Epithelial cell of proximal tubule (primary cell): ENCODE data around the gene ADGRG1. TPM values are rescaled to one million over a fixed set of nuclear protein-coding genes. Genes with fewer than 3 reads are reported as not detected.

Source experiments
- DNase-seq: peaks from one replicate; pipeline ENCODE4 v3.0.0-alpha.2; 2011; ENCODE audit warnings: low read depth
- H3K4me3 ChIP-seq: 2 replicates; pipeline ENCODE4 v1.5.1; 2011; ENCODE audit warnings: low read depth, mild to moderate bottlenecking, low read length
- total RNA-seq: library from RNA; depleted of rRNA; stranded (reverse); fragments of >200 nt; gene quantifications from 2 replicates; pipeline ENCODE4 v1.2.3, GENCODE V29; 2015
- TF ChIP-seq, protein P1 (sequence below): conservative IDR thresholded peaks from 2 replicates; pipeline ENCODE4 v1.5.1; 2012; ENCODE audit warnings: low read depth, mild to moderate bottlenecking, low read length

Gene ADGRG1
- total RNA-seq, 1 donor from 2014 or later, result 101 TPM

DNA sequence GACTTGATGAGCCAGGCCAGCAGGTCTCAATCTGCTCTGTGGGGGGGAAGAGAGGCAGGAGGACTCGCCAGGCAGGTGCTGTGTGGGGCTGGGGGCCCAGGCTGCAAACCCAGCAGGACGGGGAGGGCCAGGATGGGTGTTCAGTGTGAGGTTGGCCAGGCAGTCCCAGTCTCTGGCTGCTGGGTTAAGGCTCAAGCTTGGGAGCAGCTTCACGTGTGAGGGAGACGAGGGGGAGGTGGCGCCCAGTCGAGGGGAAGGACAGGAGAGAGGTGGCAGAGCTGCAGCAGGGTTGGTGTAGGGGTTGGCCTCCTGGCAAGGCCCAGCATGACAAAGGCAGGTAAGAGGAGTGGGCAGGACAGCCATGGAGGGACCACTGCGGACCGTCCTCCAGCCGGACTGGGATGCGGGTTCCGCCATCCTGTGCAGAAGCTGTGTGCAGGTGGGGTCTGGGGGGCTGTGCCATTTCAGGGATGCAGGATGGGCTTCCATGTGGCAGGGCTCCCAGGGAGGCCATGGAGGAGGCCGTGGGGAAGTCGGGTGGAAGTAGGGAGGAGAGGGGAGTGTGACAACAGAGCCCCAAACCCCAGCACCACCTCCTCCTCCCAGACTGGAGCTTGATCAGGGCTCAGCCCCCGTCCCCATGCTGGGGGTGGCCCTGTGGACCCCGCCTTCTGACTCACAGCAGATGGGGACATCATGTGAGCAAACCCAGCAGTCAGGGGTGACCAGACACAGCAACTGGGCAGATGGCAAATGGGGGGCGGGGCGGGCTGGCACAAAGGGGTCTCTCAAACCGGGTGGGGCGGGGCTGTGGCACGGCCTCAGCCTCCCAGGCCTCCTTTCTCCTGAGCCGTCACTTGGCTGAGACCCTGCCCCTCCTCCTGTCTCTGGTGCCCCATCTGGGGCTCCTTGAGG, 2.8 kb downstream of the ADGRG1 start:
- no peak for DNase-seq
- peak overlapping the region; percentile 84 for H3K4me3 ChIP-seq
- TF ChIP-seq, protein P1, sequence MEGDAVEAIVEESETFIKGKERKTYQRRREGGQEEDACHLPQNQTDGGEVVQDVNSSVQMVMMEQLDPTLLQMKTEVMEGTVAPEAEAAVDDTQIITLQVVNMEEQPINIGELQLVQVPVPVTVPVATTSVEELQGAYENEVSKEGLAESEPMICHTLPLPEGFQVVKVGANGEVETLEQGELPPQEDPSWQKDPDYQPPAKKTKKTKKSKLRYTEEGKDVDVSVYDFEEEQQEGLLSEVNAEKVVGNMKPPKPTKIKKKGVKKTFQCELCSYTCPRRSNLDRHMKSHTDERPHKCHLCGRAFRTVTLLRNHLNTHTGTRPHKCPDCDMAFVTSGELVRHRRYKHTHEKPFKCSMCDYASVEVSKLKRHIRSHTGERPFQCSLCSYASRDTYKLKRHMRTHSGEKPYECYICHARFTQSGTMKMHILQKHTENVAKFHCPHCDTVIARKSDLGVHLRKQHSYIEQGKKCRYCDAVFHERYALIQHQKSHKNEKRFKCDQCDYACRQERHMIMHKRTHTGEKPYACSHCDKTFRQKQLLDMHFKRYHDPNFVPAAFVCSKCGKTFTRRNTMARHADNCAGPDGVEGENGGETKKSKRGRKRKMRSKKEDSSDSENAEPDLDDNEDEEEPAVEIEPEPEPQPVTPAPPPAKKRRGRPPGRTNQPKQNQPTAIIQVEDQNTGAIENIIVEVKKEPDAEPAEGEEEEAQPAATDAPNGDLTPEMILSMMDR, result no peak

DNA sequence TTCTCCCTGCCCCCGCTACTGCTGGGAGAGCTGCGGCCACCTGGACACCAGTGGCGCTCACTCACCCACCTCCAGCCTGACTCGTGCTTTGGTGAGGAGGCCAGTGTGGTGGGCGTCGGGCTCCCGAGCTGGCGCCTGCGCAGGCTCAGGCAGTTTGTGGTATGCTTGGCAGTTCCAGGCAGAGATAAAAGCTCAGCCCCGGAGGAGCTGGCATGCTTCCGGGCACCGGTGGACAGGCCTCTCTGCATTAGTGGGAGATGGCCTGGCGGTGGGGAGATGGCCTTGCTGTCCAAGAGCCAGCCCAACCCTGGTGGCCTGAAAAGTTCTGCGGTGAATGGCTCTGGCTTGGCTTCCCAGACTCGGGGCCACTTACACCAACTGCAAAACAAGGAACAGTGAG, 4.1 kb downstream of the ADGRG1 start:
- no peak for DNase-seq
- TF ChIP-seq, protein P1, result no peak
- no peak overlapping the region for H3K4me3 ChIP-seq

DNA sequence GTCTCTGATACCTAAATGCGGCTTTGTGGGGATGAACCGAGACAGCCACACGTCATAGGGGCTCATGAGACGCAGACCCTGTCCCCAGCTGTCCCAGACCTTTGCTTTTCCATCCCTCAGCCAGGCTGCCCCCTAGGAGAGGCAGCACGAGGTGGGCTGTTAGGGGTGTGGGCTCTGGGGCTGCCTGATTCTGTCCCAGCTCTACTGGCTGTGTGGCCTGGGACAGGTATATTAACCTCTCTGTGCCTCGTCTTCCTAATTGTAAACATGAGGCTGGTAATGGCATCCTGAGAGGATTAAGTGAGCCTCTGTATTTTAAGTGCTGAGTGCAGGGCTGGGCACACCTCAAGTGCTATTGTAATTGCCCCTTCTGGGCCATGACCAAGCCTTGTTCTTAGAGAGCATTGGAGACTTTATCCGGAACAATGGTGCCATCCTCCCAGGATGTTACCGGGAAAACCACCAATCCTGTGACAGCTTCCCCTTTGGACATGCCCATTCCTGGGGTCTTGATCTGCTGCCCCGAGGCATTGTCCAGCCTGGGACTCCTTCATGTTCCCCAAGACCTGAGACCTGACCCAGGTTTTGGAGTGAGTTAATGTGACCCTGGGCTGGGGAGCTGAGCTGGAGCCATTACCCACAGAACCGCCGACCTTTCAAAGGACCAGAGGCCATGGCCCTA, 5.1 kb downstream of the ADGRG1 start:
- TF ChIP-seq, protein P1, result no peak
- no peak overlapping the region for H3K4me3 ChIP-seq
- DNase-seq, result no peak

DNA sequence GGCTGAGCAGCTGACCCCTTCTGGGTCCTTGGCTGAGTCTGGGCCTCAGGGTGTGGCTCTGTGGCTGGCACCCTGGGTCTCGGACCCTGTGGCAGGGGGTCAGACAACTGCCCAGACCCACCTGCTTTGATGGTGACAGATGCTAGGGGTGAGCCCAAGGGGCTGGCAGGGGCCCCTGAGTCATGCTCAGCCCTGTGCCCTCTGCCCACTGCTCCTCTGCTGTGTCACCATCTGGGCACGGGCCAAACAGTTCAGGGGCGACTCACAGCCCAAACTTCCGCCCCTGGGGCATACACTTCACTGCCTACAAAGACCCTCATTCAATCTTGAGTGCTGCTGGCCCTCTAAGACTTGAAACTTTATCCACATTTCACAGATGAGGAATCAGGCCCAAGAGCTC, 5.7 kb downstream of the ADGRG1 start:
- TF ChIP-seq, protein P1, result no peak
- DNase-seq, result no peak
- no peak overlapping the region for H3K4me3 ChIP-seq

DNA sequence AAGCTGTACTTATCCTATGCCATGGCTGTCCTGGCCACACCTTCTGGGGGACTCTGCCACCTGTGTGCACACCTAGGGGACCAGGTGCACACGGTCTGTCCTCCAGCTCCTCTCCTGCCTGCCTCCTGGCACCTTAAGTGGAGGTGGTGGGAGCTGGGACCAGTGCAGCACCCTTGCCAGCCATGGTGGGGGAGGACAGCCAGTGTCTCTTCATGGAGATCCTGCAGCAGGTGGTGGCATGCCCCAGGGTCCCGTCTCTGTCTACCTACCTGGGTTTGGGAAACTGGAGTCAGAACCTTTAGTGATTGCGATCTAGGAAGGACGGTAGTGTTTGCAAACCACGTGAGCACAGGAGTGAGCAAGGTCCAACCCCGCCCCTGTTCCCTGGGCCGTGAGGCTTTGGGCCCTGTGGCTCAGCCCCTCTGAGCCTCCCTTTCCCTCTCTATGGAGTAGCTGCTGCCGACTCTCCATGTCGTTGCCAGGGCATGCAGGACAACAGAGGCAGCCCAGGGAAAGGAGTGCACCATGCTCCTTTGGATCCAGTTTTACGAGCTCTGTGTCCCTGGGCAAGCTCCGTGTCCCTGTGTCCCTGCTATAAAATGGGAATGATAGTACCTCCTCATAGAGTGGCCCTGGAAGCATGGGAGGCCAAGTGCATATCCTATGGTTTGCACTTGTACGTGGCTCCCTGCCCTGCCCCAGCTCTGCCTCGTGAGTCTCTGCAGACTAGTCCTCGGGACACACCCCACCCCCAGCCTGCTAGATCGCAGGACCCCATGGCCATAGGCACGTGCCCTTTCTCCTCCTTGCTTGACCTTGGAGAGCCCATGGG, 7.1 kb downstream of the ADGRG1 start:
- DNase-seq, result no peak
- TF ChIP-seq, protein P1, result no peak

DNA sequence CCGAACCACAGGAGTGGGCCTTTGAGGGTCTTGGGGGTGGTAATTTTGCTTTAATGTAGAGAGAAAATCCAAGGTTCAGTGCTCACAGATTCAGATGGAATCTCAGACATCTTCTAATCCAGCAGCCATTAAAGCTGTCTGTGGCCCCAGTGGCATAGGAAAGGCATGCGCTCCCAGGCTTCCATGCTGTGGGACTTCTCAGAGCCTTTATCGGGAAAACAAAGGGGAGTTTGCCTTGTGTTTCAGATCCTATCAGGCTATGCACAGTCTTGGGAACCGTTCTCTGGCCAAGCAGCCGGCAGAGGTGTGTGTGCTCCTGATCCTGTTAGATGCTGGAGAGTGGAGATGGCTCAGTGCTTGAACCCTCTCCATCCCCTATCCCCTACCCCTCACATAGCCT, 7.8 kb downstream of the ADGRG1 start:
- H3K4me3 ChIP-seq, result no peak overlapping the region
- TF ChIP-seq, protein P1, result no peak
- DNase-seq, result no peak

More for the DNA sequence above, 7.1 kb downstream of the ADGRG1 start:
- H3K4me3 ChIP-seq, result no peak overlapping the region
